Stimulated activated CD4-positive, alpha-beta T cell treated with anti-CD3 and anti-CD28 coated beads, Interleukin-1b, Interleukin-23, amount 100 ng/mL, for 1 hour (primary cell): ENCODE data around the gene ZC3H12D.
A peak's percentile ranks its signal among the peaks of the same experiment; 100 is the strongest.
"Not testable (repeated sequence)": the region's sequence is repeated elsewhere in the genome, so short reads cannot be mapped to it uniquely, and the experiment has no call there.

Source experiments
- DNase-seq, 2 donors: peaks; one replicate each; pipeline ENCODE4 v3.0.0-alpha.2; 2020; ENCODE audit warnings: low read depth in 2 of 2

Gene ZC3H12D

DNA sequence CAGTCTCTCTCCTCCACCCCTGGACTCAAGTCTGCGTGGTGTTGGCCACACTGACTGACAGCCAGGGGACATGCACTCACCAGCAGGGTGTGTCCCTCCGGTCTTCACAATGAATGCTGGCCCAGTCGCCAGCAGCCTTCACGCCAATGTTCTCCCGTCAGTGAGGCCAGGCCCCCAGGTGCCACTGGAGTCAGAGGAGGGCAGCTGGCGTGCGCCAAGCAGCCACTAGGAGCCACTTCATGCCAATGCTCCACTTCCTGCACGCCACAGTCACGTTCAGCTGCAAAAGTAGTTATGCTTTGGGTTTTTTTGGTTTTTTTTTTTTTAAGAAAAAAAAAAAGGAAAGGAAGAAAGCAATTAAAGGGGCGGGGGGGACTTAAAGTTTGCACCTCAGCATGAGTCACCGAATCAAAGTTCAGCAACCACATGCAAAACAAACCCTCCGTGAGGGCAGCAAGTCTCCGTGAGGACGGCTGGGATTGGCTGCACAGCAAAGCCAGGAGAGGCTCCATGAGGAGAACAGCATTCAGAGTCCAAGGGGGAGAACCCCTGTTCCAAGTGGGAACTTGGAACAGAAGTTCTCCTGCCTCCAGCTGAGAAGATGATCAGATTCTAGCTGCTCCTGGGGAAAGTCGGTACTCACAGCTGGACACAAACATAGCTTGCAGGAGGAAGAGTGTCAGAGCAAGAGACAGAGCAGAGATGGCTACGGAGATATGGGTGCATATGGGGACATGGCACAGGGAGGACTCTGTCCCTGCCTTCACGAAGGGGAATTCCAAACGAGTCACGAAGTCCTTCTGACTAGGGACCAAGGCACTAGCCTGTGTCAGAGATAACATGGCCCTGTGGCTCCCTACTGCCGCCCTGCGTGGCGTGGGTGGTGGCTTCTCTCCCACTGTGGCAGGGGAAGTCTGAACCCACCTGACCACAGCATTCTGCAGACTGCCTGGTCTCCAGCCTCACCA lies at the start of gene ZC3H12D:
Gene ZC3H12D (minus strand): TSS at position 282 of the 968 bp plus-strand sequence. CDS start 10,471 bp downstream, outside the sequence.
- DNase-seq: peak in 1 of 2 donors; percentile 72

DNA sequence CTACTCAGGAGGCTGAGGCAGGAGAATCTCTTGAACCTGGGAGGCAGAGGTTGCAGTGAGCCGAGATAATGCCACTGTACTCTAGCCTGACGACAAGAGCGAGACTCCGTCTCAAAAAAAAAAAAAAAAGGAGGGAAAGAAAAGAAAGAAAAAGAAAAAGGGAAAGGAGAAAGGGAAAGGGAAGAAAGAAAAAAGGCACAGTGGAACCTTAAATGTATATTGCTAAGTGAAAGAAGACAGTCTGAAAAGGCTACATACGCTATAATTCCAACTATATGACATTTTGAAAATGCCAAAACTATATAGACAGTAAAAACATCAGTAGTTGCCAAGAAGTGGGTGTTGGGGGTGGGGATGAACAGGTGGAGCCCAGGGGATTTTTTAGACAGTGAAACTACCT lies 44.8 kb upstream of the ZC3H12D start:
- no peak for DNase-seq

DNA sequence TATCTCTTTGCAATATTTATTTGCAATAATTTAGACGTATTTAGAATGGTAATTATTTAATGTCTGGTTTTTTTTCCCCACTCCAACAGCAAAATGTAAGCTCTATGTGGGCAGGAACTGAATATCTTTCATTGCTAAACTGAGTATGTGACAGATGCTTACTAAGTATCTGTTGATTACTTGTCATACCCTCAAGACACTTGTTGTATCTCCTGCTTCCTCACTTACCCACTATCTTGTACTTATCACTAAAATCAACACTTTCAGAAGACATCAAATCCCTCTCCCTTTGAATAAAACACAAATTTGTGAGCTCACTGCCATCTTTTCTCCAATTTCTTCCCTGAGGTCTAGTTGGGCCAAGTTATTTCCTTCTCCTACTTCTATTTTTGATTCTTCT lies 30.7 kb upstream of the ZC3H12D start:
- no peak for DNase-seq

DNA sequence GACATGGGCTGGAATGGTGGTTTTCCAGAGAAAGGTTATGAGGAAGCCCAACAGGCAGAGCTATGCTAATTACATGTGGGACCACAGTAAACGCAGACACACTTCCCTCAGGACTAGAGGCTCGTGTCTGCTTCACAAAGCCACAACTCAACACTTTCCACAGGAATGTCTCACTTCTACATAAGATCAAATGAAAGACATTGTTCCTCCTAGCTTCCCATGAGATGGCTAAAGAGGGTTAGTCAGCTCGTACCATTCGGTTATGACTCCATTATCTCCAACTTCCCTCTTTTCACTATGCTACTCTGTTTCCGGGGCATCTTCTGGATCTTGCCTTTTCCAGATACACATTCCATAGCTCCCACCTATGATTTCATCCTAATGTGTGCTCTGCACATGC lies 29.1 kb upstream of the ZC3H12D start:
- DNase-seq: no peak

DNA sequence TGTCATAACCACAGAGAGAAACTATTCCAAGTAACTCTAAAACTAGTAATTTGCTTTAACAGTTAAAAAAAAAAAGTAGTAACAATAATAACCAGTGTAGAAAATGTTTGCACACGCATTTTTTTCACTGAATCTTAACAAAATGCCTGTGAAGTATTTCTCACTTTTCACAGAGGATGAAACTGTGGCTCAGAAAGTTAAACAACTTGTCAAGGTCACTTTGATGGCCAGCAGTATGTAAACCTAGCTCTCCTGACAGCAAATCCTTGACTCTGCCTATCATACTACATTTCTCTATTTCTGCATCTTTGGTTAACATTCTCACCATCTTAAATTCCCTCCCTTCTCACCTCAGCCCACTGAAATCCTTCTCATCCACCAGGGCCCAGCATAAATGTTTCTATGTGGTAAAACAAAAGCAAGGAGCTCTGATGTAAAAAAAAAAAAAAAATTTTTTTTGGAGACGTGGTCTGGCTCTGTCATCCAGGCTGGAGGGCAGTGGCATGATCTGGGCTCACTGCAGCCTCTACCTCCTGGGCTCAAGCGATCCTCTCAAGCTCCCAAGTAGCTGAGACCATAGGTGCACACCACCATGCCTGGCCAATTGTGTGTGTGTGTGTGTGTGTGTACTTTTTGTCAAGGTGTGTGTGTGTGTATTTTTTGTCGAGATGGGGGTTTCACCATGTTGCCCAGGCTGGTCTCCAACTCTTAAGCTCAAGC lies 26.1 kb upstream of the ZC3H12D start:
- DNase-seq: no peak

DNA sequence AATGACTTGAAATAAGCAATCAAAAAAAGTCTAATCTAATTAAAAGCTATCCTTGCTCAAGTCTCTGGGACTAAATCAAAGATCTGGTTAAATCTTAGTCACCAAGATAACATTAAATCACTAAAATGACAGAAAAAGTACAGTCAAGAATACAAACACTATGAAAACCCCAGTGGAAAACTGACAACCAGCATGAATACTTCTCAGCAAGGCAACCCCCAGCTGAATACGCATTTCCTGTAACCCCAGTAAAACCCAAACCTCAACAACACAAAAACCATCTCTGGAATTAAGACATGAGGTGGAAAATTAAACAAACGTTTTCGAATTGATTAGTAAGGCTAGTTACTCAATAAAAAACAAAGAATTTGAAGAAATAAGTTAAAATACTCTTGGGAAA lies 23.7 kb upstream of the ZC3H12D start:
- DNase-seq: peak in 1 of 2 donors; percentile 24

- no peak for DNase-seq
Observed at GRCh38 chr6:149503872-149504271, 19.1 kb upstream of the ZC3H12D start.

GRCh38 chr6:149503276-149503675 lies 18.5 kb upstream of the ZC3H12D start:
- DNase-seq: no peak

GRCh38 chr6:149501768-149502167 lies 17.0 kb upstream of the ZC3H12D start:
- DNase-seq: no peak

DNA sequence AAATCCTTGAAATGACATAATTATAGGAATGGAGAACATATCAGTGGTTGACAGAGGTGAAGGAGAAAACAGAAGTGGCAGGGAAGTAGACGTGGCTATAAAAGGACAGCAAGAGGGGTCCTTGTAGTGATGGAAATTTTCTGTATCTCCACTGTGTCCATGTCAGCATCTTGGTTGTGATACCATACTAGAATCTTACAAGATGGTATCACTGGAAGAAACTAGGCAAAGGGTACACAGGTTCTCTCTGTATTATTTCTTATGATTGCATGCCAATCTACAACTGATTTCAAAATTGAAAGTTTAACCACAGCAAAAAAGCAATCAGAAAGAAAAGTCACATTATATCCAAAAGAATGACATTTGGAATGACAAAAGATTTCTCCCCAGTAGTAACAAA lies 16.4 kb upstream of the ZC3H12D start:
- no peak for DNase-seq

GRCh38 chr6:149500096-149500495 lies 15.3 kb upstream of the ZC3H12D start:
- DNase-seq: no peak

GRCh38 chr6:149499066-149499465 lies 14.3 kb upstream of the ZC3H12D start:
- DNase-seq: no peak

DNA sequence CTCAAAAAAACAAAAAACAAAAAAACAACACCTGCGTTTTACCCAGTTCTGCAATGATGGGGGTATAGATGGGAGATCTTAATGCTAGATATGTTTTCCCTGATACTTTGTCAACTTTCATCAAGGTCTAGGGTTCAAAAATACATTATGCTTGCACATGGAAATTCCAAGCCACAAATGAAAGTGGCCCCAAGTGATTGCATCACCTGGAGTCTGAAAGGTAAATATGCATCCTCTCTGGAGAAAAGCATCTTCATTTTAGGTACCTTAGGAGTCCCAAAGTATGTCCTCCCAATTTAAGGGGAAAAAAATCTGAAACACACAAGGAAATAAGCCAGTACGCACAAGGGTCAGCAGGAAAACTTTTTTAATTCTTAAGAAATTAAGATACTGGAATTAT lies 12.6 kb upstream of the ZC3H12D start:
- no peak for DNase-seq

DNA sequence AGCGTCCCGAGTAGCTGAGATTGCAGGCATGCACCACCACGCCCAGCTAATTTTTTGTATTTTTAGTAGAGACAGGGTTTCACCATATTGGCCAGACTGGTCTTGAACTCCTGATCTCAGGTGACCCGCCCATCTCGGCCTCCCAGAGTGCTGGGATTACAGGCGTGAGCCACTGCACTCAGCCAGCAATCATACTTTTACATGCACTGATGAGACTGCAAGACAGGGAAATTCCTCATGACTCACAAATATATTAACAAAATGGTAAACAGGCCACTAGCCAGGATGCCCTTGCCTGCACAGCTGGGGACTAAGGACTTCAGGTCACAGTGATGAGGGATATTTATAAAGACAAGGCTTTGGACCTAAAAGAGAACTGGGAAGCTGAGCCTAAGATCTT lies 11.8 kb upstream of the ZC3H12D start:
- DNase-seq: not testable (repeated sequence)

DNA sequence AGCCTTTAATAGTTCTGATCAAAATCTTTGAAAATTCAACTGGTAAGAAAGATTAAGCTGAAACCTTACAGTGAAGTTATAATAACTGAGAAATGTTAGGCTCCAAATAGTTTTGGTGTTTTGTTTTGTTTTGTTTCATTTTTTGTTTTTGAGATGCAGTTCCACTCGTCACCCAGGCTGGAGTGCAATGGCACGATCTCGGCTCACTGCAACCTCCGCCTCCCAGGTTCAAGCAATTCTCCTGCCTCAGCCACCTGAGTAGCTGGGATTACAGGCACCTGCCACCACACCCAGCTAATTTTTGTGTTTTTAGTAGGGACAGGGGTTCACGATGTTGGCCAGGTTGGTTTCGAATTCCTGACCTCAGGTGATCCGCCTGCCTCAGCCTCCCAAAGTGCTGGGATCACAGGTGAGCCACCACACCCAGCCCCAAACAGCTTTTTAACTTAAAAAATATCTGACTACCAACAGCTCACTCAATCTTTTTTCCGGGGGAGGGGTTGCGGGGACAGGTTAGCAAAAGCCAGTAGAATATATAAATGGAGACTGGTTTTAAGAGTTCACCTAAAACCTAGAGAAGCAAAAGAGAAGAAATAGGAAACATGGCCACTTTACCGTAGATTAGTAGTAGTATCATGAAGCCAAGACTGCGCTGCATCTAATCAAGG lies 10.7 kb upstream of the ZC3H12D start:
- DNase-seq: not testable (repeated sequence)

GRCh38 chr6:149494810-149495209 lies 10.0 kb upstream of the ZC3H12D start:
- DNase-seq: not testable (repeated sequence)

DNA sequence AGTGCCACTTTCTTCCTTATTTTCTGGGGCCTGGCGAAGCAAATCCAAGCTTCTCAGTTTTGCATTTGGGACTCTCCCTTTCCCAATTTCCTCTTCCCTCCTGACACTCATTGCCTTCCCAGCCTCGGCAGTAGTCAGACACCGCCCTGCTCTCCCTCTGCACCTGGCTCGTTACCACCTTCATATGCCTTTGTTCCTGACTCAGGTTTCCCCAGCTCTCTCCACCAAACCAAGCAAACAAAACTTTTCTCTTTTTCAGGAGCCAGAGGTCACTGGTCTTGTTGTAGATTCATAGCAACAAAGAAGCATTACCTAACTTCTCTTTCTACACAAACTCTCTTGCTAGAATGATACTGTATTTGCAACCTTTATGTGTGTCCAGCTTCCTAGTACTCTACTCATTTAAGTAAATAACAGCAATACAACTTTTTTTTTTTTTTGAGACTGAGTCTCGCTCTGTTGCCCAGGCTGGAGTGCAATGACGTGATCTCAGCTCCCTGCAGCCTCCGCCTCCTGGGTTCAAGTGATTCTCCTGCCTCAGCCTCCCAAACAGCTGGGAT lies 9.0 kb upstream of the ZC3H12D start:
- no peak for DNase-seq

GRCh38 chr6:149492798-149493343 lies 8.1 kb upstream of the ZC3H12D start:
- no peak for DNase-seq

DNA sequence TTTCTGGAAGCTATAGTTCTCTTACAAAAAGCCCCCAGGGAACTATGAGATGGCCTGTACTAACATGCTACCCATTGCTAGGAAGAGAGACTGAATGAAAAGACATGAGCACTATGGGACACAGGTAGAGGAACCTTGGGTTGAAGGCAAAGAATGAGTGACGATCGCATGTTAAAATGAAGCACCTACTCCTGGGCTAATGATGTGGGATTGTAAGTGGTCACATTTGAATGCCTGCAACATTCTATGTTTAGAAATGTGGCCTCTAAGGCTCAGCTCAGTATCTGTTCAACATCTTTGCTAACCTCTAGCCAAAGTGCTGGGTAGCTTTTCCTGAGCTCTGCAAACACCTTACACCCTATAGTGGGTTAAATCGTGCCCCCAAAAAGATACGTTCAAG lies 5.2 kb upstream of the ZC3H12D start:
- no peak for DNase-seq

DNA sequence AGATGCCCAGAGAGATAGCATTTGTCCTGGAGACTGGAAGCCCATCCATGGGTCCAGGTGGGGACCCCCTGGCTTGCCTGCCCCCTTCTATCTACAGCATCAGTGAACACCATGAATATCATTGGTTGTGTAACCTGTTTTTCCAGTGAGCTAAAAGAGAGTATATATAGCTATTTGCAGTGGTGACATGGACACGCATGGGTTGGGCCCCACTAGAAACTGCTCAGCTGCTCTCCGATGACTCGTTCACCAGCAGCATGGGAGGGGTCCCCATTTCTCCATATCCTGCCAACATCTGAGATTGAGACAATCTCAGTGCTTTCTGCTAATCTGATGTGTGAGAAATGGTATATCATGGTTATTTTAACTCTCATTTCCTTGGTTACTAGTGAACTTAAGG lies 4.0 kb upstream of the ZC3H12D start:
- no peak for DNase-seq

GRCh38 chr6:149487316-149487715 lies 2.5 kb upstream of the ZC3H12D start:
- DNase-seq: no peak
